Stimulated activated CD4-positive, alpha-beta T cell treated with anti-CD3 and anti-CD28 coated beads, TNF-alpha, amount 100 ng/mL, for 1 hour (primary cell): ENCODE data around the gene LRRC47.
"Not testable (repeated sequence)": the region's sequence is repeated elsewhere in the genome, so short reads cannot be mapped to it uniquely, and the experiment has no call there.

Experiments
- DNase-seq, 3 donors: peaks; one replicate each; pipeline ENCODE4 v3.0.0-alpha.2; 2020; ENCODE audit warnings: low read depth in 3 of 3, low spot score in 1 of 3

The LRRC47 gene

GRCh38 chr1:3816331-3817137, 20.2 kb upstream of the LRRC47 start:
- DNase-seq, result no peak

GRCh38 chr1:3814771-3815561, 18.7 kb upstream of the LRRC47 start:
- no peak for DNase-seq

- DNase-seq, result no peak
Observed at GRCh38 chr1:3814065-3814464, 17.8 kb upstream of the LRRC47 start.

- no peak for DNase-seq
Observed at GRCh38 chr1:3811595-3811911, 15.3 kb upstream of the LRRC47 start.

GRCh38 chr1:3810149-3810761, 14.0 kb upstream of the LRRC47 start:
- DNase-seq, result not testable (repeated sequence)

GRCh38 chr1:3809680-3810079, 13.4 kb upstream of the LRRC47 start:
- DNase-seq, result no peak

GRCh38 chr1:3807769-3808168, 11.5 kb upstream of the LRRC47 start:
- DNase-seq, result no peak

GRCh38 chr1:3805038-3805437, 8.7 kb upstream of the LRRC47 start:
- no peak for DNase-seq

- DNase-seq, result not testable (repeated sequence)
Observed at GRCh38 chr1:3804627-3804944, 8.3 kb upstream of the LRRC47 start.

- DNase-seq, result no peak
Observed at GRCh38 chr1:3803905-3804626, 7.8 kb upstream of the LRRC47 start.

- DNase-seq, result not testable (repeated sequence)
Observed at GRCh38 chr1:3800795-3801194, 4.5 kb upstream of the LRRC47 start.

GRCh38 chr1:3799976-3800685, 3.8 kb upstream of the LRRC47 start:
- no peak for DNase-seq

GRCh38 chr1:3795453-3796214, 664 bp downstream of the LRRC47 start:
- DNase-seq, result no peak

GRCh38 chr1:3790952-3791351, 5.3 kb downstream of the LRRC47 start:
- no peak for DNase-seq

- DNase-seq, result no peak
Observed at GRCh38 chr1:3790500-3790923, 5.8 kb downstream of the LRRC47 start.

- DNase-seq, result no peak
Observed at GRCh38 chr1:3789421-3790300, 6.6 kb downstream of the LRRC47 start.

GRCh38 chr1:3788756-3789420, 7.4 kb downstream of the LRRC47 start:
- no peak for DNase-seq

- DNase-seq, result no peak
Observed at GRCh38 chr1:3787745-3788605, 8.3 kb downstream of the LRRC47 start.
